DMS153 (cell line): ENCODE results near the gene LRIT1.

Experiments
- DNase-seq: peaks from one replicate; lab custom pipeline; 2025; lab: John Stamatoyannopoulos, UW

Gene LRIT1

DNA sequence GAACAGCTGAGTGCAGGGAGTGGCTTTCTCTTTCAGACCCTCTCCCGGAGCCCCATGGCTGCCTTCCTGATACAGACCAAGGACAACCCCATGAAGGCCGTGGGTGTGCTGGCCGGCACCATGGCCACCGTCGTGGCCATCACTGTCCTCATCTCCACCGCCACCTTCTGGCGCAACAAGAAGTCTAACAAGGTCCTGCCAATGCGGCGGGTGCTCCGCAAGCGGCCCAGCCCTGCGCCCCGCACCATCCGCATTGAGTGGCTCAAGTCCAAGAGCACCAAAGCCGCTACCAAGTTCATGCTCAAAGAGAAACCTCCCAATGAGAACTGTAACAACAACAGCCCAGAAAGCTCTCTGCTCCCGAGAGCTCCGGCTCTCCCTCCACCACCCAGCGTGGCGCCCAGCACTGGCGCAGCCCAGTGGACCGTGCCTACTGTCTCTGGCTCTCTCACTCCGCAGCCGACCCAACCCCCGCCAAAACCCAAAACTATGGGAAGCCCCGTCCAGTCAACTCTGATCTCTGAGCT, 27.2 kb downstream of the LRIT1 start:
- DNase-seq, result no peak

DNA sequence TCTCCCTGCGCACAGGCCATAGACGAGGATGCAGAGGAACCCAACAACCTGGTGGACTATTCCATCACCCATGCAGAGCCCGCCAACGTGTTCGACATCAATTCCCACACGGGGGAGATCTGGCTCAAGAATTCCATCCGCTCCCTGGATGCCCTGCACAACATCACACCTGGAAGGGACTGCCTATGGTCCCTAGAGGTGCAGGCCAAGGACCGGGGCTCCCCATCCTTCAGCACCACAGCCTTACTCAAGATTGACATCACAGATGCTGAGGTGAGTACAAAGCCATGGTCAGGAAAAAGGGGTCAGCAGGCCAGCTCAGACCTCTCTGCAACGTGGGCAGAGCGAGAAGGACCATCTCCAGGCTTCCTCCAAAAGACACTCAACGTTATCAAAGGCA, 28.3 kb downstream of the LRIT1 start:
- DNase-seq, result no peak

DNA sequence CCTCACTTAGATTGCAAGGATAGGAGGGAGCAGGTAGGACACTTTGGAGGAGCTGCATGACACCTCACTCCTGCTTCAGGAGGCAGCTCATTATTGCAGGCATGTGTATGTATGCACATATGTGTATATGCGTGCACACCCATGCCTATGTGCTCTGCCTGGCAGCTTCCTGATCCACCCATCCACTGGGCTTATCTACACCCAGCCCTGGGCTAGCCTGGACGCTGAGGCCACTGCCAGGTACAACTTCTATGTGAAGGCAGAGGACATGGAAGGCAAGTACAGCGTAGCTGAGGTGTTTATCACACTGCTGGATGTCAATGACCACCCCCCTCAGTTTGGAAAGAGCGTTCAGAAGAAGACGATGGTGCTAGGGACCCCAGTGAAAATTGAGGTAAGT, 29.3 kb downstream of the LRIT1 start:
- no peak for DNase-seq

DNA sequence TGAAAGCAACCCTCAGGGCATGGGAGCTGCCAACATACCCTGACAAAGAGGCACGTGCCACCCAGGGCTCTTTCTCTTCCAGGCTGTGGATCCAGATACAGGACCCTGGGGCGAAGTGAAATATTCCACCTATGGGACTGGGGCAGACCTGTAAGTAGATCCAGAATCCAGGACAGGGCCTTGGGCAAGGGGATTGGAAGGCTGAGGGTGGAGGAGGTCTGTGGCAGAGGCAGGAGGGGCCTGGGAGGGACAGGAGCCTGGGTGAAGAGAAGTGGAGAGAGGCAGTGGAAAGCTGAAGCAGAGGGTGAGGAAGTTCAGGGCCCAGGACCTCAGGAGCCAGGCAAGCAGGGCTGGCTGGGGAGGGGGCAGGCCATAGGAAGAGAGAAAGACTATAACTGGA, 29.8 kb downstream of the LRIT1 start:
- no peak for DNase-seq

DNA sequence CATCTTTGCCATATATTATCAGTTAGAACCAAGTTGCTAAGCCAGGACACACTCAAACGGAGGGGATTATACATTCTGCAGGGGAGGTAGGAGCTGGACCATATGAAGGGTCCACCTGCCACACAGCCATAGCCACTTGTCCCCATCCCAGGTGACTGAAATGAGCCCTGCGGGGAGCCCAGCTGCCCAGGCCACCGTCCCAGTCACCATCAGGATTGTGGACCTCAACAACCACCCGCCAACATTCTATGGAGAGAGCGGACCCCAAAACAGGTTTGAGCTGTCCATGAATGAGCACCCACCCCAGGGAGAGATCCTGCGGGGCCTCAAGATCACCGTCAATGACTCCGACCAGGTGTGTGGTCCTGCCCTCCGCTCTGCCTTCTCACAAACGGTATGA, 33.3 kb downstream of the LRIT1 start:
- DNase-seq, result no peak

DNA sequence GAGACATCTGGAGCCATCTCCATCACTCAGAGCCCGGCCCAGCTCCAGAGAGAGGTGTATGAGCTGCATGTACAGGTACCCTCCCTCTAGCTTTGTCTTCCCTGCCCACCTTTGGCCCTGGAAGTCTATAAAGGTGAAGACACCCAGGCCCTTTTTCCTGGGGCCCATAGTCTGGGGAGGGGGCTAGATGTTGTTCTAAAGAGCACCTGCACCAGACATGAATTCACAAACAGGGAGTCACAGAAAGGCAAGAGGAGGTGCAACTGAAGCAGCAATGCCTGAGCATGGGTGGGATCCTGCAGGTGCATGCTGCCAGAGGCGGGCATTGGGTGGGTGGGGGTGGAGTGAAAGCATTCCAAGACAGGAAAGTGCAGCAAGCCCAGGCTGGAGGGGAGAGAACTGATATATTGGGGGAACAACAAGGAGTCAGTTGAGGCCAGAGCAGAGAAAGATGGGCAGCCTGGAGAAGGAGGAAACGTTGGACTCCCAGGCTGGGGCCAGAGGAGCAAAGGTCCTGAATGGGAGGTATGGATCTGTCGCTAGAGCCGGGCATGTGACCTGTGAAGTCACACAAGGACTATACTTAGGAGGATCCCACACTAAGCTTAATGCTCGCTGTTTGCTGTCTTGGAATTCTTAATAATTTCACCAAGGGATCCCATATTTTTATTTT, 35.4 kb downstream of the LRIT1 start:
- DNase-seq, result no peak

DNA sequence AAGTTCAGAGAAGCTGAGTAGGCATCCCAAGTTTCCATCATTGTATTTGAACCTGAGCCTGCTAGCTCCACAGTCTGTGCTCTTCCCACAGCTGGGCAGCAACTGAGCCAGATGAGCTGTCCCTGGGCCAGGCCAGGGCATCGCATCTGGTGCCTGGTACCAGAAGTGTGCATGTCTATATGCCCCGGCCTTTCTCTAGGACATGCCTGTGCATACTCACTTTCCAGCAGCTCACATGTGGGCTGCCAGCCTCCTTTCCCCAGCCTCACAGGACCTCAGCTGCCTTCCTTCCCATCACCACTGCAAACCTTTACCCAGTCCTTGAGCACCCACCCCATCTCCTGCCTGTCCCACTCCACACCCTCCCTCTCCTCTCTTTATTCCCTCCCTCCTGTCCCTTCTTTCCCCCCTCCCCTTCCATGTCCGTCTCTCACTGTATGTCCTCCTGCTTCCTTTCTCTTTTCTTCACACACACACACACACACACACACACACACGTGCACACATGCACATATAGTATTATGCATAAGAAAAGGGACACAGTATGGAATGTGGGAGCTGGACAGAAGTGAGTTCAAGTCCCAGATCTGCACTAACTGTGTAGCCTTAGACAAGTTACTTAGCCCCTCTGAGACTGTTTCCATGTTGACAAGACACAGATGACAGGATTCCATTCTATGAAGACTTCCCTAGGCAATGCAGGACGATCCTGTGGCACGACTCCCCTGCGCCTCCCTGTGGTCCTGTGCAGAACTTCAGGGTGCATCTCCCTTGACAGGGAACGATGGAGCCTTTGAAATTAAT, 36.1 kb downstream of the LRIT1 start:
- peak; percentile 39 for DNase-seq

DNA sequence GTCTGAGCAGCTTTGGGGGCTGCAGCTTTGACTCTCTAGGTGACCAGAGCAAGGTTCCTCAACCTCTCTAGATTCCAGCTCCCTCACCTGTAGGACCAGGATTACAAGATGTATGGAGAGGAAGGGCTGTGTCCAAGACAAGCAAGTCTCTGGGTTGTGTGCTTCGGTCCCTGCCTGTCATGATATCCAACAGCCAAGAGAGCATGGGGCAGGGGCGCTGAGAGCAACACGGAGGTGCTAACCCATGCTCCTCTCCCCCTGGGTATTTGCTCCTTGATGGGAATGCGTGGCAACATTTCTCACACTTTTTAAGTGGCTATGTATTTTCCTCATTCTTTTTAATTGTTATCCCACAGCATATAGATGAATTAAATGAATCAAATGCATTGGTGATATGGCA, 36.7 kb downstream of the LRIT1 start:
- no peak for DNase-seq

DNA sequence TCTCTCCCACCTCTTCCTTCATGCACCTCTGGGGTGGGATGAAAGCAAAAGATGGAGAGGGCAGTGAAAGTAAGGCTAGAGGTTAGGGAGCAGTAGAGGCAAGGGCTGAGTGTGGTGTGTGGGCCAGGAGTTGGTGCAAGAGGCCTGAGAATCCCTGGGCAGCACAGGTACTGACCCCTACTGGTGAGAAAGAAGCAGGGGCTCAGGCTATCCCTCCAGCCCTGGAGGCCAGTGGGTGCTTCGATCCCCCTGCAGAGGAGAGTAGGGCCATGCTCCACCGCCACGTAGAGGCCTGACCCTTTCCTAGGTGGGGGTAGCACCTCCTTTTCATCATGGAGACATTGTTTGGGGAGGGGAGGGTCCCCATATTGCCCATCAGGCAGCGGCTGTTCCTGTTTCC, 37.2 kb downstream of the LRIT1 start:
- DNase-seq, result no peak

DNA sequence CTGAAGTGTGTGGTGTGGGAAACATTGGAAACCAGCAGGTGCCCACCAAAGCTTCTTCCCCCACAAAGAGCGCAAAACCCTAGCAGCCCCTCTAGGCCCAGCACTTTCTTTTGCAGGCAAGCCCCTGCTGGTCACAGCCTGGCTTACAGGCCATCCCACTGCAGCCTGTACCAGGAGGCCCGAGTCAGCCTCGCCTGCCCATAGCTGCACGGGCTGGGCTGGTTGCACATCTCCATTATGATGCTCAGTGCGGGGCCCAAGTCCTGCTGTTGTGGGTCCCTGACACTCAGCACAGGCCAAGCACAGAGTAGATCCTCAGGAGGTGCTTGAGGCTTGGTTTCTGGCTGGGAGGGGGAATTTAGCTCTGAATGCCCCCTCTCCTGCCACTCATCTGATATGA, 39.0 kb downstream of the LRIT1 start:
- DNase-seq, result no peak

DNA sequence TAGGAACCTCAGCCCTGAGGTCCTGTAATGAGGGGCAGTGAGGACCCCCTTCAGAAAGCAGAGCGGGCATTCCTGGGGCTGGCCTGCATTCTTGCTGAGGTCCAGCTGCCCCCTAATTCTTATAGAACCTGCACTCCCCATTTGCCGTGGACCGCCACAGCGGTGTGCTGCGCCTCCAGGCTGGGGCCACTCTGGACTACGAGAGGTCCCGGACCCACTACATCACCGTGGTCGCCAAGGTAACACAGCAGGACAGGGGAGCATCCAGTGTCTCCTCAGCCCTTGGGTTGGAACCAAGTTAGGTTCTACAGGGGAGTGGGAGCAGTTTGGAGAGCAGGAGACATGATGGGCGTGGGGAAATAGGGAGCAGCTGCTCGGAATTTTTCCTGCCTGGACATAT, 39.7 kb downstream of the LRIT1 start:
- no peak for DNase-seq

DNA sequence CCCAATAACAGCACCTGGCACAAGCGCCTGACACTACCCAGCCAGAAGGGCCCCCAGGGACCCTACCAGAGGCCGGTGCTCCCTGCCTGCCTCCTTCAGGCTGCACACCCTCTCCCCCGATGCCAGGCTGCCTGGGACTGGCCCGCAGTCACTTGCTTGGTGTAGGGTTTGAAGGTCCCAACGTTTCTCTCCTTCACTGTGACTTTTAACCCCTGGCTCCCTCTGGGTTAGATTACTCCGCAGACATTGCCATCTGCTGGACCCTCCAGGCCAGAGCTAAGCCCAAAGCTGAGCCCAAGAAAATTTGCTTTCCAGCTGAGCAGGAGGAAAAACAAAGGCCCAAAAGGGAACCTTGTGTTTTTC, 40.1 kb downstream of the LRIT1 start:
- no peak for DNase-seq

DNA sequence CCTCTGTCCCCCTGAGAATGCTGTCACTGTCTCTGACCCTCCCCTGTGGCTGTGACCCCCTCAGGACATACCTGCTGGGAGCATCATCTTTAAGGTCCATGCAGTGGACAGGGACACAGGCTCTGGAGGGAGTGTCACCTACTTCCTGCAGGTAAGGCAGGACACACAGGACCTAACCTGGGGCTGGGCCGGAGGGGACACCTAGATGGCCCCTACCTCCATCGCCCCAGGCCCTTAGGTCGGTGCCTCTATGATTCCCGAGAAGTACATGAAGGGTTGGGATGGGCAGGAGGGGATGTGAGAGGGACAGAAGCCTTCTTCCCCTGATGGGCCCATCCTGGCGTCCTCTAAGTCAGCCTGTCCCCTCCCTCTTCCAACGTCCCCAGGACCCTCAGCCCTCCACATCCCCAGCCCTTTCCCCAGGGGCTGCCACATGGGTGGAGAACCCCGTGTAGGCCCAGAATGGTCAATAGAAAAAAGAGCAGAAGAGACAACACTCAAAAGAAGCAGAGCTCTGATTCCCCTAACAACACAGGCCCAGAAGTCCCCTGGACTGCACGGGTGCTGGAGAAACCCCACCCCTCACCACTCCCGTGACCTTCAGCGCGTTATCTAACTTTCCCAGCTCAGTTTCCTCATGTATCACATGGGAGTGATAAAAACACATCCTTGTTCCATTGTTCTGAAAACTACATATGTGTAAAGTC, 40.7 kb downstream of the LRIT1 start:
- no peak for DNase-seq

DNA sequence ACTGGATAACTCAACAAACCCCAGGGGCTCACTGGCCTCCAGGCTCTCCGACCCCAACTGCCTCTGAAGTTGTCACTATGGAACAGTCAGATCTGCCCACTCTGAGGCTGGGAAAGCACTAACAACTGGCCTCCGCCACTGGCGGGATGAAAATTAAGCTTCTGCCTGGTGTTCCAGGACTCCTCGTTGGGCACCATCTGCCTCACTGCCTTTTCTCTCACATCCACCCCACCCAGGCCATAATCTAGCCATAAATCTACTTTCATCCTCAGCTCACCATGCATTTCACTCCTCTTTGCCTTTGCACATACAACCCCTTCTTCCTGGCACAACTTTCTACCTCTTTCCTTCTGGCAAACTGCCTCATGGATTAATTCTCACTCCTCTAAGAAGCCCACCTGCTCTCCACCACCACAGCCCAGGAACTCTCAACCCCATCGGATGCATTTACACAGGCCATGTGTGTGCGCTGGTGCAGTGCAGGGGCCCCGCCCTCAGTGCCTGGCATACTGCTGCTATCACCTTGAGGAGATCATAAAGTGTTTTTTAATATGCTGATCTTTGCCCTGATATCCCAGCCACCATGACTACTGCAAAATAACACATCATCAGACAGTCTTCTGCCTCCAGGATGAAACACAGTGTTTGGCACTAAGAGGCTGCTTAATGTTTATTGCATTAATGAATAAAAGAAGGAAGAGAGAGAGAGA, 43.0 kb downstream of the LRIT1 start:
- no peak for DNase-seq

DNA sequence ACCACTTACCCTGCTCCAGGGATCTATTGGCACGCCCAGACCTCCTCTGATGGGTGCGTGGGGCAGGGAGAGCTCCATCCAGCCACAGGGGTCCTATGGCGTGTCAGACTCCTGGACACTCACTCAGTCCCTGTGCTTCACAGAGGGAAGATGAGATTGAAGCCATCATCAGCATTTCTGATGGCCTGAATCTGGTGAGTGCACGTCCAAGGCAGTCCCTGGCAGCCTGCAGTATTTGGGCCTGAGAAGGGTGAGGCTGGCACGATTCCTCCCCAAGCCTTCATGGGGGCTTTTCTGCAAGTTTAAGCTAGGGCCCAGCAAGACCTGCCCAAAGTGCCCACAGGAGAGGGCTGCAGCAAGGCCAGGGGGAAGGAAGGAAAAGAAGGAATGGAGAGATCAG, 43.7 kb downstream of the LRIT1 start:
- no peak for DNase-seq

DNA sequence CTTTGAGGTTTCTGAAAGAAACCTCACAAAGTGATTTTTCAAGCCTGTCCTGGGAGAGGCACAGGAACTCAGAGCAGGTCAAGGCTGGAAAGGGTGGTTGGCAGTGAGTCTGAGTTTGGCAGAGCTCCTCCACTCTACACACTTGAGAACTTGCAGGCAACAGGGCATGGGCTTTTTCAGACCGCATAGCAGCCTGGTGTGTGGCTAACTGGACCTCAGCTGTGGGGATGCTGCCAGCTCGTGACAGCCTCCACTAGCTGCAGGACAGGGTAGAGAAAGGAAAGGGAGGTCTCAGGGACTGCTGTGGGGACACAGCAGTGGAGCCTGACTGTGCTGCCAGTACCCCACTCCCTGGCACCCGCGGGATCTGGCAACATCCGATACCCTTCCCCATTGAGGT, 44.4 kb downstream of the LRIT1 start:
- DNase-seq, result no peak

DNA sequence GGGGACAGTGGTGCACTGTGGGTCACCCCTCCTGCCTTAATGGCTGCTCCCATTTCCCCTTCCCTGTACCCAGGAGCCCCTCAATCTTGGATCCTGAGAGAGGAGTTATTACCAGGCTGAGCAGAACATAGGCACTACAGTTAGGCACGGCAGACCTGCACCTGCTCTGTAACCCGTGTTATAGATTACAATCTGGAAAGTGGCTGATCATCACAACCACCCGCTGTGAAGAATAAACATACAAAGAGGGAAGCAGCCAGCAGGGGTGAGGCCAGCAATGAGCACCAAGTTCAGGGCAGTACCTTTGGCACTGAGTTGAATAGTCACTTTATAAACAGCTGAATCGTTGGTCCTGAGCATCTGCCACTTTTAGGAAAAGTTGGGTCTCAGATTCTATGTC, 45.3 kb downstream of the LRIT1 start:
- DNase-seq, result peak; percentile 80

DNA sequence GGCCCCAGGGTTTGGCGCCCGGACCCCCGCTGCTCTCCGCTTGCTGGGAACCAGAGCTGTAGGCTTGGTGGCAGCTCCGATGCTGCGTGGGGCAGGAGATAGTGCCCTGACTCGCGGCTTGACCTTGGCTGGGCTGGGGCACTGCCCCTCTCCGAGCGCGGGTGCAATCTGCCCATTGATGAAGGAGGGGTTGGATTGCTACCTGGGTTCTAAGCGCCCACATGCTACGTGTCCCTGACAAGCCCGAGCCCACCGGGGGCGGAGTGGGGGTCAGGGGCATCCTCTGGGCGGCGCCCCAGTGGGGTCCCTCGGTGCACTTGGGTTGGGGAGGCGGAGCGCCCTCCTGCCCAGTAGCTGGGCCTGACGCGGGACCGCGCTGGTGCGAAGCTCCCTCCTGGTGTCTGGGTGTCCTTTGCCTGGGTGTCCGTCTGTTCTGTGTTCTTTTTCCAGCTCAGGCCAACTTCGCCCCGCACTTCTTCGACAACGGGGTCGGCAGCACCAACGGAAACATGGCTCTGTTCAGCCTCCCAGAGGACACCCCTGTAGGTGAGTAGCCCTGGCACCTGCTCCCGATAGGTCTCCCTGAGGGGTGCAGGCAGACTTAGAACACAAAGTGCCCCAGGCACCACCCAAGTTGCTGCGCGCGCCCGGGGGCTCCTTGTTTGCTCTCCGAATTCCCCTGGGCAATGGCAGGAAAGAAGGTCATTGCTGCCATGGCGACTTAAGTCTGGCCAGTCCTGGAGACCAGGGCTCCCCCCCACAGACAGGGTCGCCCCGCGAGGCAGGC, 46.1 kb downstream of the LRIT1 start:
- no peak for DNase-seq

DNA sequence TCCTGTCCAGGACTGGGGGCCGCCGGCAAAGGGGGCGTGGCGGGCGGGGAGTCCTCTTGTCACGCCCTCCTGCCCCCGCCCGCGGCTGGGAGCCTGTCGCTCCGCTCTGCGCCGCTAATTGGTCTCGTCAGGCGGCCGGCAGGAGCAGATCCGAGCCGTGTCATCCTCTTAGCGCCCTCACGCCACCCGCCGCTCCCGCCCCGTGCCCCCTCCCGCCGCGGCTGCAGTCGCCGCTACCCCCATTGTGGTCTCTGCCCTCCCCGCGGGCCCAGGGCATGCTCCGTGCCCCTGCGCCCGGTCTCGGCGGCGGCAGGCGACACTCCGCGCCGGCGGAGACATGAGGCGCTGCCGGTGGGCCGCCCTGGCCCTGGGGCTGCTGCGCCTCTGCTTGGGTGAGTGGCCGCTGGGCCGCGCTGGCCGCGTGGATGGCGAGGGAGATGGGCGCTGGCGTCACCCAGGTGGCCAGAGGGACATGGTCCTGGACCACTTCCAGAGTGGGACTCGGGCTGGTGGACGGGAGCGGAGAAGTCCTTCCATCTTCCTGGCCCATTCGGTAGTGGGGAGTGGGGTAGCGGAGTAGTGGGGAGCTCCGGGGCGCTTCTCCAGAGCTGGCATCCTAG, 46.8 kb downstream of the LRIT1 start, which contains the start of gene CDHR1:
Gene CDHR1, plus strand, starts transcription at position 114 of the 620 bp plus-strand sequence. Its CDS starts 224 bp downstream, at position 338.
- DNase-seq, result no peak

DNA sequence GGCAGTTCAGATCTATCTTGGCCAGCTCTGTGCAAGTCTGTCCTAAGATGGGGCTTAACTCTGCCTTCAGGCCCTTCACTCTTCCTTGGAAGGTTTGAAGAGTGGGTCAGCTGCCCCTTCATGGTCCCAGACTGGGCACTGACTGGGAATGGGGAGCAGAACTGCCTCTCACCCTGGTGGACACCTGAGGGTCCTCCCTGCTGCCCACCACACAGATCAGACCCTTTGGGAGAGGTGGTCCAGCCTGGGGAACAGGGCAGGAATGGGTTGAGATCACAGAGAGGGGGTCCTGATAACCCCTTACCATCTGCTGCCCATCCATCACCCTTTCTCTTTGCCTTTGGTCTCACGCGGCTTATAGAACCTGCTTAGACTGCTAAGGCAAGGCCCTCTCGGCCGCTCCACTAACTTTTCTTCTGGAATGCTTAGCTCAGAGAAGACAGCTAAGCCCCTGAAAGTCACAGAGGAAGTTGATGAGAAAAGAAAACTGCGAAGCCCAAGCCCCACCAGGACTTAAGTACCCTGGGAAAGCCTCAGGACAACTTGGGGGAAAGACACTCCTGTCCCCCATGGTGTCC, 47.4 kb downstream of the LRIT1 start:
- DNase-seq, result no peak

DNA sequence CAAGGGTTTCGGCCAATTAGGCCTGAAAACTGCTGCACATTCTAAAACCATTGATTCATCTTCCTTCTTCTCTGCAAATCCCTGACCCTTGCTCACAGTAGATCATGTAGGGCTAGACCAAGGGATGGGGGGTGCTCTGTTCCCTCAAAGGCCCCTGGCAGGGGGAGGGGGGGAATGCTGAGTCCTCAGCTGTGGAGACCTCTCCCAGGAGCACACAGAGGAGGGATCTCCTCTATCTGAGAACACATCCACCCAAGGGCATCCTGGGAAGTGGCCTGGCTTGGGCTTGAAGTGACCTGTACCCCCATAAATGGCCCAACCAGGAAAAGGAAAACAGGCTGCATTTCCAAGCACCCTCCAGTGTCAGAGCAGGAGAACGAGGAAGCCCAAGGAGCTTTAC, 48.0 kb downstream of the LRIT1 start:
- DNase-seq, result no peak
